HCT116 (cell line): Measurements from ENCODE around the gene IRAK2. TPM values are rescaled to one million over a fixed set of nuclear protein-coding genes. Genes with fewer than 3 reads are reported as not detected.

ENCODE experiments used
- ATAC-seq: fragments of 200-7000 bp; cut with Tn5 transposase; 2 replicates; pipeline ENCODE4 v1.9.1; 2020; ENCODE audit warnings: mild to moderate bottlenecking, moderate library complexity
- BruUV-seq: library from RNA; stranded (reverse); fragments of 400-500 nt; replicated peaks from 2 replicates; lab custom pipeline; 2021; lab: Mats Ljungman, UMichigan
- CTCF ChIA-PET: fragments of 300-600 bp; sonication (Branson Sonifier 250); formaldehyde crosslinking; loops from one replicate; lab custom pipeline; 2021; ENCODE audit warnings: antibody characterized with exemption; lab: Charles Lee
- POLR2A ChIA-PET: fragments of 300-600, 350-600 bp; sonication (Branson Sonifier 250); formaldehyde crosslinking; loops from one replicate; lab custom pipeline; 2021; ENCODE audit warnings: antibody characterized with exemption; lab: Charles Lee
- RAD21 ChIA-PET, 2 experiments: fragments of 300-600 bp; sonication (Branson Sonifier 250); formaldehyde crosslinking; loops; one replicate each; lab custom pipeline; 2023; ENCODE audit warnings: low total read pairs in 2 of 2; ENCODE audit not compliant: uncharacterized antibody in 2 of 2, unreplicated experiment in 2 of 2, low non-redundant PET in 1 of 2; lab: Charles Lee
- DNase-seq: peaks from one replicate; pipeline ENCODE4 v3.0.0-alpha.2; 2010; ENCODE audit warnings: low read depth, low spot score
- H2AFZ ChIP-seq: fragments of 200-600 bp; shearing (Covaris generic), sonication (generic); 2 replicates; pipeline ENCODE4 v1.6.1; 2017; ENCODE audit warnings: low read depth, mixed run types, mixed read lengths, antibody characterized with exemption, low read length; ENCODE audit not compliant: poor library complexity, severe bottlenecking
- H3K27ac ChIP-seq: 2 replicates; pipeline ENCODE4 v1.5.1; 2012; ENCODE audit warnings: low read depth, low read length
- H3K27me3 ChIP-seq: fragments of 200-600 bp; sonication (generic); 2 replicates; pipeline ENCODE4 v1.6.1; 2016; ENCODE audit warnings: mixed run types, low read length, mixed read lengths; ENCODE audit not compliant: insufficient read depth
- H3K36me3 ChIP-seq, 2 experiments: fragments of 200-500 bp in 1 of 2; fragments of 200-600 bp in 1 of 2; sonication (Bioruptor generic) in 1 of 2; sonication (generic) in 1 of 2; 2 replicates each; pipeline versions ENCODE4 v1.5.1 to v1.6.1; 2014 to 2016; ENCODE audit warnings: low read length in 2 of 2, inconsistent platforms in 1 of 2, mixed read lengths in 1 of 2, mixed run types in 1 of 2; ENCODE audit not compliant: insufficient read depth in 2 of 2, control insufficient read depth in 1 of 2
- H3K4me1 ChIP-seq, 2 experiments: fragments of 200-600 bp in 1 of 2; sonication (generic) in 1 of 2; 2 replicates each; pipeline versions ENCODE4 v1.5.1 to v1.6.1; 2012 to 2017; ENCODE audit warnings: low read length in 2 of 2, inconsistent platforms in 1 of 2, mild to moderate bottlenecking in 1 of 2, mixed read lengths in 1 of 2, mixed run types in 1 of 2, moderate library complexity in 1 of 2; ENCODE audit not compliant: insufficient read depth in 2 of 2, control insufficient read depth in 1 of 2
- H3K4me2 ChIP-seq: fragments of 200-600 bp; sonication (generic); 2 replicates; pipeline ENCODE4 v1.6.1; 2017; ENCODE audit warnings: mixed run types, low read length, mixed read lengths
- H3K4me3 ChIP-seq, 2 experiments: fragments of 200-600 bp in 1 of 2; sonication (generic) in 1 of 2; replicated peaks in 1 of 2; 2 replicates each; pipeline ENCODE4 v1.5.1; 2011 to 2016; ENCODE audit warnings: low read length in 2 of 2, control low read depth in 1 of 2, low read depth in 1 of 2, mild to moderate bottlenecking in 1 of 2, mixed read lengths in 1 of 2, mixed run types in 1 of 2
- H3K79me2 ChIP-seq: fragments of 200-600 bp; sonication (generic); 2 replicates; pipeline ENCODE4 v1.6.1; 2017; ENCODE audit warnings: mild to moderate bottlenecking, mixed run types, low read length, moderate library complexity, mixed read lengths; ENCODE audit not compliant: insufficient read depth
- H3K9ac ChIP-seq: fragments of 200-600 bp; sonication (generic); 2 replicates; pipeline ENCODE4 v1.6.1; 2016; ENCODE audit warnings: low read length, mixed read lengths
- H3K9me2 ChIP-seq: fragments of 200-600 bp; sonication (generic), shearing (Covaris generic); 2 replicates; pipeline ENCODE4 v1.6.1; 2017; ENCODE audit warnings: mixed run types, mild to moderate bottlenecking, moderate library complexity; ENCODE audit not compliant: insufficient read depth
- H3K9me3 ChIP-seq, 2 experiments: fragments of 200-500 bp in 1 of 2; fragments of 200-600 bp in 1 of 2; sonication (Bioruptor generic) in 1 of 2; sonication (generic) in 1 of 2; 2 replicates each; pipeline ENCODE4 v1.6.1; 2014 to 2017; ENCODE audit warnings: low read length in 2 of 2, mixed read lengths in 2 of 2, inconsistent platforms in 1 of 2, low read depth in 1 of 2, mild to moderate bottlenecking in 1 of 2, mixed run types in 1 of 2, moderate library complexity in 1 of 2; ENCODE audit not compliant: control insufficient read depth in 1 of 2, insufficient read depth in 1 of 2
- H4K20me1 ChIP-seq: fragments of 200-600 bp; sonication (generic), shearing (Covaris generic); 2 replicates; pipeline ENCODE4 v1.6.1; 2017; ENCODE audit warnings: mixed run types, mild to moderate bottlenecking, moderate library complexity; ENCODE audit not compliant: insufficient read depth
- CEBPB ChIP-seq: IDR thresholded peaks from 2 replicates; pipeline ENCODE4 v1.6.1; 2012; ENCODE audit warnings: low read depth
- EGR1 ChIP-seq: IDR thresholded peaks from 2 replicates; pipeline ENCODE4 v1.6.1; 2012; ENCODE audit warnings: low read depth
- EZH2 ChIP-seq: fragments of 200-600 bp; sonication (generic); IDR thresholded peaks from 2 replicates; pipeline ENCODE4 v1.6.1; 2017; ENCODE audit warnings: antibody characterized with exemption, mixed run types
- EZH2phosphoT487 ChIP-seq: fragments of 200-600 bp; IDR thresholded peaks from 2 replicates; pipeline ENCODE4 v1.6.1; 2018; ENCODE audit warnings: antibody characterized with exemption, borderline replicate concordance
- JUND ChIP-seq: IDR thresholded peaks from 2 replicates; pipeline ENCODE4 v1.6.1; 2012
- POLR2A ChIP-seq: IDR thresholded peaks from 2 replicates; pipeline ENCODE4 v1.7.0; 2011; ENCODE audit warnings: borderline replicate concordance; ENCODE audit not compliant: insufficient read depth, insufficient read length; ENCODE audit errors: extremely low read depth
- POLR2AphosphoS5 ChIP-seq: IDR thresholded peaks from 2 replicates; pipeline ENCODE4 v1.6.1; 2011; ENCODE audit warnings: mild to moderate bottlenecking, low read depth, low read length, moderate library complexity
- SIN3A ChIP-seq: IDR thresholded peaks from 2 replicates; pipeline ENCODE4 v1.6.1; 2012; ENCODE audit warnings: low read depth
- SP1 ChIP-seq: IDR thresholded peaks from 2 replicates; pipeline ENCODE4 v1.6.1; 2012; ENCODE audit warnings: low read depth
- SRF ChIP-seq: IDR thresholded peaks from 2 replicates; pipeline ENCODE4 v1.6.1; 2012; ENCODE audit warnings: low read depth
- TCF7L2 ChIP-seq: IDR thresholded peaks from 2 replicates; pipeline ENCODE4 v1.7.0; 2011; ENCODE audit warnings: borderline replicate concordance, inconsistent platforms; ENCODE audit not compliant: insufficient read depth, insufficient read length; ENCODE audit errors: extremely low read depth
- ZBTB33 ChIP-seq: IDR thresholded peaks from 2 replicates; pipeline ENCODE4 v1.6.1; 2011; ENCODE audit warnings: mild to moderate bottlenecking, low read length, moderate library complexity; ENCODE audit not compliant: insufficient replicate concordance; ENCODE audit errors: extremely low read depth
- ZNF274 ChIP-seq: fragments of 200-500 bp; sonication (Bioruptor generic); IDR thresholded peaks from 2 replicates; pipeline ENCODE4 v1.6.1; 2014; ENCODE audit warnings: mild to moderate bottlenecking, low read depth, low read length, inconsistent platforms
- intact Hi-C: fragments of 100-400 bp; cut with micrococcal nuclease; formaldehyde crosslinking; loops from 2 replicates; pipeline ENCODE4 v1.10.0; 2022
- total RNA-seq: library from RNA; stranded (reverse); gene quantifications from one replicate; pipeline ENCODE4 v1.2.1, GENCODE V29; 2021; ENCODE audit not compliant: unreplicated experiment
- TF ChIP-seq, protein P1 (sequence below): IDR thresholded peaks from 2 replicates; pipeline ENCODE4 v1.6.1; 2012
- TF ChIP-seq, protein P2 (sequence below), 3 experiments: fragments of 200-600 bp in 1 of 3; sonication (generic) in 1 of 3; IDR thresholded peaks in 2 of 3; conservative IDR thresholded peaks in 1 of 3; 2 replicates each; pipeline ENCODE4 v1.5.1; 2012 to 2017; ENCODE audit warnings: low read depth in 2 of 3, low read length in 2 of 3, antibody characterized with exemption in 1 of 3, borderline replicate concordance in 1 of 3, control low read depth in 1 of 3, mild to moderate bottlenecking in 1 of 3, mixed read lengths in 1 of 3, mixed run types in 1 of 3, moderate library complexity in 1 of 3; ENCODE audit not compliant: insufficient read depth in 1 of 3

IRAK2 gene
- total RNA-seq, 1 experiment from 2014 or later, result 3.6 TPM

DNA sequence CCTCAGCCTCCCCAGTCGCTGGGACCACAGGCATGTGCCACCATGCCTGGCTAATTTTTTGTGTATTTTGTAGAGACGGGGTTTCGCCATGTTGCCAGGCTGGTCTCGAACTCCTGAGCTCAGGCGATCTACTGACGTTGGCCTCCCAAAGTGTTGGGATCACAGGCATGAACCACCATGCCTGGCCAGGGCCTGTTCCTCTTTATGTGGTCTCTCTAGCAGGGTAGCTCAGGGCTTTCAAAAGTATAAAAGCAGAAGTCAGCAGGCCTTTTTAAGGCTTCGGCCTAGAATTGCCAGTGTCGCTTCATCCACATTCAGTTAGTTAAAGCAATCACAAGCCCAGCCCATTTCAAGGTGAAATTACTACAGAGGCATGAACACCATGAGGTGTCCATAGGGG is 15.5 kb upstream of the IRAK2 start:
- H3K36me3 ChIP-seq, result peaks cover 20 to 31% of the 10 kb centered on the region in 2 experiments
- H3K9ac ChIP-seq, result no peak overlapping the region
- RAD21 ChIA-PET, result no interaction called here
- intact Hi-C loops, result no loop called here
- TF ChIP-seq ZBTB33, result no peak
- no peak for TF ChIP-seq POLR2AphosphoS5
- no peak for TF ChIP-seq EZH2
- TF ChIP-seq SP1, result no peak
- TF ChIP-seq JUND, result no peak
- TF ChIP-seq TCF7L2, result no peak
- TF ChIP-seq POLR2A, result no peak
- TF ChIP-seq, protein P1, sequence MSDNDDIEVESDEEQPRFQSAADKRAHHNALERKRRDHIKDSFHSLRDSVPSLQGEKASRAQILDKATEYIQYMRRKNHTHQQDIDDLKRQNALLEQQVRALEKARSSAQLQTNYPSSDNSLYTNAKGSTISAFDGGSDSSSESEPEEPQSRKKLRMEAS, result no peak
- no peak for TF ChIP-seq EGR1
- TF ChIP-seq EZH2phosphoT487, result no peak
- no peak for TF ChIP-seq SIN3A
- TF ChIP-seq, protein P2, sequence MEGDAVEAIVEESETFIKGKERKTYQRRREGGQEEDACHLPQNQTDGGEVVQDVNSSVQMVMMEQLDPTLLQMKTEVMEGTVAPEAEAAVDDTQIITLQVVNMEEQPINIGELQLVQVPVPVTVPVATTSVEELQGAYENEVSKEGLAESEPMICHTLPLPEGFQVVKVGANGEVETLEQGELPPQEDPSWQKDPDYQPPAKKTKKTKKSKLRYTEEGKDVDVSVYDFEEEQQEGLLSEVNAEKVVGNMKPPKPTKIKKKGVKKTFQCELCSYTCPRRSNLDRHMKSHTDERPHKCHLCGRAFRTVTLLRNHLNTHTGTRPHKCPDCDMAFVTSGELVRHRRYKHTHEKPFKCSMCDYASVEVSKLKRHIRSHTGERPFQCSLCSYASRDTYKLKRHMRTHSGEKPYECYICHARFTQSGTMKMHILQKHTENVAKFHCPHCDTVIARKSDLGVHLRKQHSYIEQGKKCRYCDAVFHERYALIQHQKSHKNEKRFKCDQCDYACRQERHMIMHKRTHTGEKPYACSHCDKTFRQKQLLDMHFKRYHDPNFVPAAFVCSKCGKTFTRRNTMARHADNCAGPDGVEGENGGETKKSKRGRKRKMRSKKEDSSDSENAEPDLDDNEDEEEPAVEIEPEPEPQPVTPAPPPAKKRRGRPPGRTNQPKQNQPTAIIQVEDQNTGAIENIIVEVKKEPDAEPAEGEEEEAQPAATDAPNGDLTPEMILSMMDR (IDR thresholded peaks at IDR 0.05 in 2 of 3, conservative IDR thresholded peaks at IDR 0.05 in 1 of 3; ENCODE audit: borderline replicate concordance in 1 of 3, insufficient read depth in 1 of 3, low read depth in 2 of 3, low read length in 2 of 3), result no peak
- no peak for TF ChIP-seq SRF
- TF ChIP-seq CEBPB, result no peak
- no peak for TF ChIP-seq ZNF274
- H3K4me3 ChIP-seq, result no peak overlapping the region
- H3K4me2 ChIP-seq, result no peak overlapping the region
- H4K20me1 ChIP-seq, result peaks cover 3% of the 10 kb centered on the region; the same call in 1 of the 2 replicates
- no peak for ATAC-seq
- no TSS peak for BruUV-seq
- no peaks in the 10 kb centered on the region for H3K27me3 ChIP-seq
- DNase-seq, result no peak
- POLR2A ChIA-PET, result interaction anchor here (0.9 kb wide), 1 partner anchor 10 kb away, joined by 3 read pairs; no protein-coding TSS in a partner anchor
- H3K9me3 ChIP-seq, result no peaks in the 10 kb centered on the region
- H3K79me2 ChIP-seq, result peaks cover 67% of the 10 kb centered on the region
- H2AFZ ChIP-seq, result no peak overlapping the region
- CTCF ChIA-PET, result no interaction called here
- no peaks in the 10 kb centered on the region for H3K9me2 ChIP-seq
- H3K27ac ChIP-seq, result no peak overlapping the region
- no peaks in the 10 kb centered on the region for H3K4me1 ChIP-seq
